HepG2 (cell line): ENCODE measurements around the gene SIGLEC6. TPM values are rescaled to one million over a fixed set of nuclear protein-coding genes. Genes with fewer than 3 reads are reported as not detected.

Experiments used
- ATAC-seq: fragments of 200-7000 bp; cut with Tn5 transposase; 3 replicates; pipeline ENCODE4 v1.9.1; 2020; ENCODE audit warnings: mild to moderate bottlenecking, moderate library complexity
- BruUV-seq: library from RNA; stranded (reverse); fragments of 400-500 nt; replicated peaks from 2 replicates; lab custom pipeline; 2021; lab: Mats Ljungman, UMichigan
- CTCF ChIA-PET: fragments of 300-600 bp; formaldehyde crosslinking; extraction: SDS; loops from one replicate; lab custom pipeline; 2021; ENCODE audit warnings: low total read pairs, inconsistent platforms, low intra/inter-chr PET ratio; lab: Yijun Ruan, JAX
- POLR2A ChIA-PET: fragments of 350-600 bp; sonication (Branson Sonifier 250); formaldehyde crosslinking; loops from one replicate; lab custom pipeline; 2020; ENCODE audit warnings: antibody characterized with exemption, inconsistent platforms; lab: Yijun Ruan, JAX
- DNase-seq: peaks from one replicate; pipeline ENCODE4 v3.0.0-alpha.2; 2015; ENCODE audit warnings: low spot score
- FAIRE-seq: peaks from 3 replicates; lab custom pipeline; 2011; peaks lifted over from hg19 to GRCh38; lab: Jason Lieb, UNC
- H2AFZ ChIP-seq: one replicate; pipeline ENCODE4 v1.6.1; 2011; ENCODE audit warnings: low read length, inconsistent platforms
- H3K27ac ChIP-seq: fragments of 300-600 bp; 3 replicates; pipeline ENCODE4 v1.8.0; 2011; ENCODE audit warnings: mixed run types, mild to moderate bottlenecking, mixed read lengths, low read length, inconsistent platforms; ENCODE audit not compliant: insufficient read depth; ENCODE audit errors: extremely low read length
- H3K27me3 ChIP-seq, 2 experiments: fragments of 200-600 bp in 1 of 2; 2 replicates in 1 of 2; 3 replicates in 1 of 2; pipeline versions ENCODE4 v1.6.0 to v1.8.0; 2011; ENCODE audit warnings: low read length in 2 of 2, mild to moderate bottlenecking in 2 of 2, moderate library complexity in 2 of 2, inconsistent platforms in 1 of 2; ENCODE audit not compliant: insufficient read depth in 2 of 2, control insufficient read depth in 1 of 2
- H3K36me3 ChIP-seq, 2 experiments: fragments of 200-600 bp in 1 of 2; replicated peaks in 1 of 2; 2 replicates in 1 of 2; 3 replicates in 1 of 2; pipeline versions ENCODE4 v1.5.1 to v1.8.0; 2011; ENCODE audit warnings: low read length in 2 of 2, inconsistent platforms in 1 of 2; ENCODE audit not compliant: insufficient read depth in 2 of 2, control insufficient read depth in 1 of 2
- H3K4me1 ChIP-seq: 2 replicates; pipeline ENCODE4 v1.5.1; 2012; ENCODE audit warnings: low read length, inconsistent platforms; ENCODE audit not compliant: insufficient read depth
- H3K4me2 ChIP-seq: 2 replicates; pipeline ENCODE4 v1.6.0; 2011; ENCODE audit warnings: low read depth, low read length, inconsistent platforms
- H3K4me3 ChIP-seq, 3 experiments: fragments of 200-600 bp in 1 of 3; sonication (generic), shearing (Covaris generic) in 1 of 3; replicated peaks in 1 of 3; 2 replicates each; pipeline ENCODE4 v1.5.1; 2011 to 2016; ENCODE audit warnings: low read length in 3 of 3, inconsistent platforms in 2 of 3, low read depth in 2 of 3, mild to moderate bottlenecking in 2 of 3, control low read depth in 1 of 3, mixed read lengths in 1 of 3; ENCODE audit not compliant: insufficient read depth in 1 of 3
- H3K79me2 ChIP-seq: one replicate; pipeline ENCODE4 v1.6.1; 2011; ENCODE audit warnings: low read length, inconsistent platforms; ENCODE audit not compliant: insufficient read depth
- H3K9ac ChIP-seq: 2 replicates; pipeline ENCODE4 v1.6.0; 2011; ENCODE audit warnings: mild to moderate bottlenecking, low read depth, low read length, inconsistent platforms; ENCODE audit not compliant: insufficient read depth
- H3K9me3 ChIP-seq: 2 replicates; pipeline ENCODE4 v1.5.1; 2012; ENCODE audit warnings: mild to moderate bottlenecking, low read length
- H4K20me1 ChIP-seq: 2 replicates; pipeline ENCODE4 v1.6.0; 2011; ENCODE audit warnings: inconsistent platforms, mild to moderate bottlenecking, low read length, moderate library complexity; ENCODE audit not compliant: insufficient read depth
- ADNP ChIP-seq: sonication (generic); formaldehyde crosslinking; IDR thresholded peaks from 2 replicates; pipeline ENCODE4 v1.4.0; 2020; ENCODE audit warnings: missing genetic modification reagents
- HMGXB3 ChIP-seq: sonication (generic); formaldehyde crosslinking; IDR thresholded peaks from 2 replicates; pipeline ENCODE4 v1.4.0; 2020; ENCODE audit warnings: missing genetic modification reagents, borderline replicate concordance
- PRDM15 ChIP-seq: sonication (generic); formaldehyde crosslinking; IDR thresholded peaks from 2 replicates; pipeline ENCODE4 v1.4.0; 2020; ENCODE audit warnings: missing genetic modification reagents
- RAD51 ChIP-seq: fragments of 450-650 bp; IDR thresholded peaks from 2 replicates; pipeline ENCODE4 v1.6.1; 2016; ENCODE audit warnings: borderline replicate concordance
- RFX3 ChIP-seq: IDR thresholded peaks from 2 replicates; pipeline ENCODE4 v1.6.1; 2016; ENCODE audit warnings: missing biosample characterization, missing genetic modification reagents
- WGBS: methylation state at CpG from one replicate; pipeline ENCODE4 v1.1.6; 2017; ENCODE audit warnings: low lambda C conversion rate; 5-methylcytosine and 5-hydroxymethylcytosine counted together
- in situ Hi-C: cut with HindIII; loops from 2 replicates; pipeline ENCODE4 v1.10.0; 2017; ENCODE audit warnings: low pct_unique_long_range_greater_than_20kb; ENCODE audit not compliant: extremely low pct_ligation_motif_present
- intact Hi-C: fragments of 100-400 bp; cut with micrococcal nuclease; formaldehyde crosslinking; loops from one replicate; pipeline ENCODE4 v1.10.0; 2022; ENCODE audit not compliant: unreplicated experiment
- polyA plus RNA-seq, 8 experiments: library from polyadenylated mRNA; depleted of rRNA in 3 of 8; stranded (reverse) in 7 of 8; unstranded in 1 of 8; fragments of >200 nt; fragmentation: Illumina TruSeq in 4 of 8; extraction: Trizol in 4 of 8; gene quantifications; 2 replicates each; pipeline versions ENCODE4 v1.2.1 to v1.2.3, GENCODE V29; 2011 to 2016; ENCODE audit warnings: low read depth in 4 of 8, missing spikeins in 1 of 8, mixed read lengths in 1 of 8; ENCODE audit not compliant: insufficient read depth in 1 of 8
- total RNA-seq, 5 experiments: library from RNA; depleted of rRNA; stranded (reverse); fragments of >200 nt; fragmentation: Illumina TruSeq; extraction: Trizol; gene quantifications; 2 replicates each; pipeline ENCODE4 v1.2.3, GENCODE V29; 2016; ENCODE audit warnings: low read depth in 1 of 5

The SIGLEC6 gene
- total and polyA plus RNA-seq, 2 of the 13 experiments (the other 11 are each of a cell fraction or from before 2014, with no cell fraction given), result not detected

- no TSS peak for BruUV-seq
- DNase-seq, result no peak
- 0% methylated on average over 1 of the region's 1 CpG for WGBS
- in situ Hi-C loops (no loop called here), intact Hi-C loops (no loop called here)
- ChIA-PET CTCF (no interaction called here), POLR2A (no interaction called here)
- Histone ChIP-seq H3K36me3 (no peaks in the 10 kb centered on the region), H4K20me1 (no peaks in the 10 kb centered on the region), H3K27me3 (peaks cover 1 to 4% of the 10 kb centered on the region in 2 experiments; a peak in 2 of 5 replicates), H3K4me3 (no peak overlapping the region), H3K27ac (no peak overlapping the region), H2AFZ (no peak overlapping the region), H3K4me2 (no peak overlapping the region), H3K9me3 (no peaks in the 10 kb centered on the region), H3K4me1 (peaks cover 9% of the 10 kb centered on the region), H3K9ac (no peak overlapping the region)
- FAIRE-seq, result no peak
- ATAC-seq, result no peak
- no peak for TF ChIP-seq HMGXB3 (CRISPR knock-in tag)
- TF ChIP-seq RFX3 (CRISPR knock-in tag), result no peak
- no peak for TF ChIP-seq PRDM15 (CRISPR knock-in tag)
- TF ChIP-seq RAD51, result no peak
- TF ChIP-seq ADNP (CRISPR knock-in tag), result no peak
- TF ChIP-seq, all 625 proteins: peak for 0
- no peaks in the 10 kb centered on the region for H3K79me2 ChIP-seq
Observed at GRCh38 chr19:51568456-51568855, 37.0 kb upstream of the SIGLEC6 start.
